ELR (cell line): ENCODE results near the gene GTF2F1.
"Not testable (repeated sequence)": the region's sequence is repeated elsewhere in the genome, so short reads cannot be mapped to it uniquely, and the experiment has no call there.

Experiments
- DNase-seq: peaks from one replicate; pipeline ENCODE4 v3.0.0-alpha.2; 2015; ENCODE audit warnings: low read depth

GTF2F1 gene

GRCh38 chr19:6355321-6356040, 37.5 kb downstream of the GTF2F1 start:
- DNase-seq = not testable (repeated sequence)

GRCh38 chr19:6354098-6354674, 38.8 kb downstream of the GTF2F1 start:
- DNase-seq = peak; percentile 54

- DNase-seq = no peak
These were observed 40.4 kb downstream of the GTF2F1 start for GRCh38 chr19:6352381-6353165.

GRCh38 chr19:6350688-6351087, 42.3 kb downstream of the GTF2F1 start:
- no peak for DNase-seq

- DNase-seq = not testable (repeated sequence)
These were observed 43.7 kb downstream of the GTF2F1 start for GRCh38 chr19:6349271-6349670.

GRCh38 chr19:6343462-6343861, 49.5 kb downstream of the GTF2F1 start:
- DNase-seq = peak; percentile 5

GRCh38 chr19:6340493-6341201, 52.3 kb downstream of the GTF2F1 start:
- DNase-seq = no peak

- no peak for DNase-seq
These were observed 58.3 kb downstream of the GTF2F1 start for GRCh38 chr19:6334490-6335285.

GRCh38 chr19:6333439-6333838, 59.5 kb downstream of the GTF2F1 start, which contains the start of gene ACER1:
TSS of gene ACER1 (minus strand) at chr19:6333612. CDS start at chr19:6333551, 61 bp downstream.
- DNase-seq = no peak
